Anterior cingulate cortex (tissue), 58 donors: Measurements from ENCODE around the gene COL26A1.
"Not testable (repeated sequence)": the region's sequence is repeated elsewhere in the genome, so short reads cannot be mapped to it uniquely, and the experiment has no call there.

Experiments used
- DNase-seq, 58 donors: peaks; one replicate each; lab custom pipeline; 2025; lab: John Stamatoyannopoulos, UW

COL26A1 gene

DNA sequence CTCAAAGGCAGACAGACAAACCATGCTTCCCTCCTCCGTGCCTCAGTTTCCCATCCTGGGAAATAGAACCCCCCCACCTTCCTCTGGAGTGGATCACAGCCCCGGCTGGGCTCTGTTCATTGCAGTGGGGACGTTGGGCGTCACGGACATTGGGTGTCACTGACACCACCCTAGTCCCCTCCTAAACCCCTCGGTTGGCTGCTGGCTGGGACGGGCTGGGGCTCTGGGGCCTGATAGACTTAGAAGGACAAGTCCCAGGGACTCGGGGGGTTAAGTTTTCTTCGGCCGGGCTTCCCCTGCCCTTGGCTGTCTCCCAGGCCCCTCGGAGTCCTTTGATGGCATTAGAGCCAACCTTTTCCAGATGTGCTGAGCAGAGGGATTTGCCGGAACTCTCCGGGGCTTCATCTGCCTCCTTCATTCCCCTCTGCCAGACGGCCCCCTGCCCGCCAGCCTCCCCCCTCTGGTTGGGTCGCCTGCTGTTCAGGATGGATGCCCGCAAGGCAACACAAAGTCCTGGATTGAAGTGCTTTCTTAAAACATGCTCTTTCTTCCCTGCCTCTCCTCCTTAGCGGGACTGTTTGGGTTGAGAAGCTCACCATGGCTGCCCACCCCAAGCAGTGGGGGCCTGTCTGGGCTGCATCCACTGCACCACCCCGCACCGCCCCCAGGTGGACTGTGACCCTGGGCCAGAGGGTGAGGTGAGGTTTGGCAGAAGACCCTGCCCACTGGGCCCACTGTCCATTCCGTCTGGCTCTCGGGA, 73.0 kb downstream of the COL26A1 start:
- DNase-seq, result no peak

DNA sequence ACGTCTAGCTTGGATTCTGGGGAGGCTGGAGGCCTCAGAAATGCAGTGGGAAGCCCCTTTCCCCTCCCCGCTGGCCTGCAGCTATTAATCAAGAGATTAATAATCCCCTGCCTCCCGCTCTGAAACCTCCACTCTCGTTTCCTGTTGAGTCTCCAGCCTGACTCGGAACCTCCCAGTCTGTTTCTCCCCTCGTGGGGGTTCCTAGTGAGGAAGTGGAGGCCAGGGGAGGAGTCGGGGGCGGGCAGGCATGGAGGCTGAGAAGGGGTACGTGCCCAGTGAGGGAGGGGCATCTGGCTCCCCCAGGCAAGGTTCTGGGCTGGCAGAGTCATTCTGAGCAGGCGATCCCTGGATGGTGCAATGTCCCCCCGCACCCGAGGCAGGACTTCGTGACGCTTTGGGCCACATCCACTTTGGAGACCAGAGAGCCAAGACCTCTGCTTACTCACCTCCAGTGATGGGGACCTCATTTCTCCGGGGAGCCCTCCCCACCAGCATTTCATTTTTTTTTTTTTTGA, 73.6 kb downstream of the COL26A1 start:
- DNase-seq, result no peak

DNA sequence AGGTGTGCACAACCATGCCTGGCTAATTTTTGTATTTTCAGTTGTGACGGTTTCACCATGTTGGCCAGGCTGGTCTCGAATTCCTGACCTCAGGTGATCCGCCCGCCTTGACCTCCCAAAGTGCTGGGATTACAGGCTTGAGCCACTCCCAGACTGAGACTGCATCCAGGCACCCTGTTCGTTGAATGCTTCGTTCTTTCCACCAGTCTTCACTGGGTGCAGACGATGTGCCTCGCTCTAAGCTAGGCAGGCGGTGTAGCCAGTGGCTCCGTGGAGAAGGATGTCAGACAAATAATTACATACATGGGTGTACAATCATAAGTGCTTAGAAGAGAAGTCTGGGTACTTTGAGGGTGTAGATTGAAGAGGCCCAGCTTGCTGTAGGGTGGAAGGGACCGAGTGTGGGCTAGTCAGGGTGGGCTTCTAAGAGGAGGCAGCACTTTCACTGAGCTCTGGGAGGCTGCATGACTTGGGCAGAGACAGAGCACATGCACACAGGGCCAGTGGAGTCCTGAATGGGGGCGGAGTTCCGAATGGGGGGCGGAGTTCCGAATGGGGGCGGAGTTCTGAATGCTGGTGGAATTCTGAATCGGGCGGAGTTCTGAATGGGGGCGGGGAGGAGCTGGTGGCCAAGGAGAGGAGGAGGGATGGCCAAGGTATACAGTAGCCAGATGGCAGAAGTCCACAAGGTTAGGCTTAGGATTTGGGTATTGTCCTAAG, 74.3 kb downstream of the COL26A1 start:
- DNase-seq, result no peak

DNA sequence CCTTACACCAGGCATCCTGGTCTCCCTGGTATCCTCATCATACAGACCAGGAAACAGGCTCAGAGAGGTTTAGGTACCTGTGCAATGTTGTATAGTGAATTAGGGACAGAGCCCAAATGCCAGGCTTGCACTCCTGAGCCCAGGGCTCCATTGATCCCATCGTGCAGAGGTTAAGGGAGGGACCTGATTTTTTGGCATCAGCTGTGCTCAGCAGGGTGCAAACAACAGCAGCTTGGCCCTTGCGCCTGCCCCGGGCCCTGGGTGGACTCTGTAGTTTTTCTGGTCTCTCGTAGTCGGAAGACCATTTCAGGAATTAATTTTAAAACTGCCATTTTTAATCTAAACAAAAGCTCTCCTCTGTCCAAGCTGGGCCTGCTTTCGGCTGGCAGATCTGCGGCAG, 79.2 kb downstream of the COL26A1 start:
- no peak for DNase-seq

DNA sequence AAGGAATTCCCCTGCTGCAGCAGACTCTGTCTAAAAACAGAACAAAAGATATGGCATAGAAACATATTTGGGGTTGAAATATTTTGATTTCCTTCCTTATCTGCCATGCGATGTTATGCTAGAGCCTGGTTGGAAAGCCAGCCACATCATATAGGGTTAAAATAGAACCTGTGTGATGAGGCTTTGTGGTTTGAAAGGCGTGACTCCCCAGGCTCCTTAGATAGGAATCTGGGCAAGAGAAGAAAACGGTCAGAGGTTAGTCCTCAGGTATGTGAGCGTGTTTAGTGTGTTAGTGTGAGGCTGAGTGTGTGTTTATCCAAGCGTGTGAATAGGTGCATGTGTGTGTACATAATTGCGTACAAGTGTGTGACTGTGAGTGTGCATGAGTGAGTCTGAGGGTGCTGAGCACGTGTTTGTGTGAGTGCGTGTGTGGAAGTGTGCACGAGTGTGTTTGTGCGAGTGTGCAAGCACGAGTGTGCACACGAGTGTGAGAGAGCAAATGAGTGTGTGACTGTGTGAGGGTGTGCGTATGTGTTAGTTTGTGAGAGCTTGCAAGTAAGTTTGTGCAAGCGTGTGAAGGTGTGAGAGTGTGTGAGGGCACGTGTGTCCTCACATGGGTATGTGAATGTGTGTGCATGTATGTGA, 79.9 kb downstream of the COL26A1 start:
- no peak for DNase-seq

DNA sequence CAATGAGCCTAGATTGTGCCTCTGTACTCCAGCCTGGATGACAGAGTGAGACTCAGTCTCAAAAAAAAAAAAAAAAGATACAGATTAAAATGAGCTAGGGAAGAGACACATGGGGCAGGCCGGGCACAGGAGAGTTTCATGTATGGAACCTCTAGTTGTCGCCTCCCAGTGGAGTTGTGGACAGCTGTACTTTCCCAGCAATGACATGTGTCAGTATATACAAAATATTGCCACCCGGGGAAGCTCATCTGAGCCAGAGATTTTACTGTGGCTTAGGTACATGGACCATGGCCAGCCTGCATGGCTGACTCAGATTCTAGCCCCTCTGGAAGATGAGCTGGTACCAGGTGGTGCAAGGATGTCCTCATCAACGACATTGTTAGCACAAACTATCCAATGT, 87.4 kb downstream of the COL26A1 start:
- DNase-seq, result no peak

DNA sequence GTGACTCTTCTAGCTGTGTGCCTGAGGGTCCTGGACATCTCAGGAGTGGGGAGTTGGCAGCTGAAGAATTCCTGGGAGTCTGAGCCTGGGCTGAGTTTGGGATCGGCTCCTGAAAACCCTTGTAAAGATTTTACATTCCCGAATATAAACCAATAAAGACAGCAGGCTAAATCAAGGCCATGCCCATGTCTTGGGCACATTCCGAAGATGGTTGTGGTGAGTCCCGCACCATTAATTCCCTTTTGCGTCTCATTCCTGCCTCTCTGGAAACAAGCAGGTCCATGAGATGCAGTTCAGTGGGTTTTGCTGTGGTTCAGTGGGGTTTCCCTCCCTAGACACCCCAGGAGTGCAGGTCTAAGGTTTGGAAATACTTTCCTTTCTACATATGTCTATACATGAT, 90.9 kb downstream of the COL26A1 start:
- no peak for DNase-seq

DNA sequence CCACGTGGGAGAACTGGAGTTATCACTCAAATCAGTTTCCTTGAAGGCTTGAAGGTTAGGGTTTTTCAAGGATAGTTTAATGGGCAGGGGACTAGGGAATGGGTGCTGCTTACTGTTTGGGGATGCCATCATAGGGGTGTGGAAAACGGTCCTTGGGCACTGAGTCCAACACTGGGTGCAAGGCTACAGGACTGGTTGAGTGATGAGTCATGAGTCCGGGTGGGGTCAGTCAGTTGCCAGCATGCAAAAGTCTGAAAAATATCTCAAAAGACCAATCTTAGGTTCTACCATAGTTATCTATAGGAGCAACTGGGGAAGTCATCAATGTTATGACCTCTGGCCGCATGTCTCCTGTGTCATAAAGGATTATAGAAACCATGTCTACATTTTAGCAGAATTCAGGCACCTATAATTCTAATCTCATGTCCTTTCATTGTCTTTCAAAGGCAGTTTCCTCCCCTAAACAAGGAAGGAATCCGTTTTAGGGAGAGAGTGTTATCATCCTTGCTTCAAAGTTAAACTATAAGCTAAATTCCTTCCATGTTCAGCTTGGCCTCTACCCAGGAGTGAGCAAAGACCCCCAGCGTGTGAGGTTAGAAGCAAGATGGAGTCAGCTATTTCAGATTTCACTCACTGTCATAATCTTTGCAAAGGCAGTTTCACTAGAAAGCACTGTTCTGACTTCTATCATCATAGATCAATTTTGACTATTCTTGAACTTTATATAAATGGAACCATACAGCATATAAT, 94.5 kb downstream of the COL26A1 start:
- DNase-seq, result no peak

DNA sequence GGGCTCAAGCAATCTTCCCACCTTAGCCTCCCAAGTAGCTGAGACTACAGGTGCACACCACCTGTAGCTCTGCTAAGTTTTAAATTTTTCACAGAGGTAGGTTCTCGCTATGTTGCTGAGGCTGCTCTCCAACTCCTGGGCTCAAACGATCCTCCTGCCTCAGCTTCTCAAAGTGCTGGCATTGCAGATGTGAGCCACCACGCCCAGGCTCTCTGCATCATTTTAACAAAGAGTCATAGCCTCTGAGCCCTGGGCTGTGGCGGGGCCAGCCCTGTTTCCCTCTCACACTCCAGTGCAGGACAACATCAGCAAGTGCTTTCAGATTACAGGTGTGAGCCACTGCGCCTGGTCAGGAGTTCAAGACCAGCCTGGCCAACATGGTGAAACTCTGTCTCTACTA, 102.5 kb downstream of the COL26A1 start:
- DNase-seq, result no peak

DNA sequence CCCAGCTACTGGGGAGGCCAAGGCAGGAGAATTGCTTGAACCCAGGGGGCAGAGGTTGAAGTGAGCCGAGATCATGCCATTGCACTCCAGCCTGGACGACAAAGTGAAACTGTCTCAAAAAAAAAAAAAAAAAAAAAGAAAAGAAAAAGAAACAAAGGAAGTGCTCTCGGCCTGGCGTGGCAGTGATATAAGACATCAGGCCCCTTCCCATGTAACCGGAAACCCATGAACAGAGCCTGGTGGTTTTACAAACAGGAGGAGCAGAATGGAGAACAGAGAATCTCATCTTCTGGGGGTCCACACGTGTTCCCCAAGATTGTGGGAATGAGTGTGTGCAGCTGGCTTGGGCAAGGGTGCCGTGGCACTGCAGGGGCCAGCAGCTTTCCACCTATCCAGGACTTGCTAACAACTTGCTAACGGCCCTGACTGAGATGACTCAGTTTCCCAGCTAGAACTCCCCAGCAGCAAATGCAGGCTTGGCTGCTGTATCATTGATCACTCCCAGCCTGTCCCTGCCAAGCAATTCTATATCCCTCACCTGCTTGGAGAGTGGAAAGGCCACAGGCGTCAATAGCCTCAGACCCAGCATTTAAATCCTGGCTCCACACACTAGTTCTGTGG, 103.0 kb downstream of the COL26A1 start:
- DNase-seq, result no peak

DNA sequence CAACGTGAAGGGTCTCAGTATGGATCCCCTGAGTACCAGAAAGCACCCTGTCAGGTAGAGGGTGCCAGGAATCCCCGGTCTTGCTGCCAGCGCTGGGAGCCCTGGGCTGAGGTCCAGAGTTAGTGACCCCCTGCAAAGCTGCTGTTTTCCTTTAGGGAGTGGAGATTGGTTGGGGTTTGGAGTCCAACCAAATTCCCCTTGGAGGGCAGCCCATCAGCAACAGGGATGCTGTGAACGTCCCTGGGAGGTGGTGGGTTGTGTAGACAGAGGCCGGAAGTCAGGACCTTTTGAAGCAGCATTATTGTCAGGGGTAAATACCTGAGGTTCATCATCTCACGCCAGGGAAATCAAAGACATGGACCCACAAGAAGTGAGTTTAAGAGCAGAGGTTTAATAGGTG, 104.2 kb downstream of the COL26A1 start:
- DNase-seq, result no peak

DNA sequence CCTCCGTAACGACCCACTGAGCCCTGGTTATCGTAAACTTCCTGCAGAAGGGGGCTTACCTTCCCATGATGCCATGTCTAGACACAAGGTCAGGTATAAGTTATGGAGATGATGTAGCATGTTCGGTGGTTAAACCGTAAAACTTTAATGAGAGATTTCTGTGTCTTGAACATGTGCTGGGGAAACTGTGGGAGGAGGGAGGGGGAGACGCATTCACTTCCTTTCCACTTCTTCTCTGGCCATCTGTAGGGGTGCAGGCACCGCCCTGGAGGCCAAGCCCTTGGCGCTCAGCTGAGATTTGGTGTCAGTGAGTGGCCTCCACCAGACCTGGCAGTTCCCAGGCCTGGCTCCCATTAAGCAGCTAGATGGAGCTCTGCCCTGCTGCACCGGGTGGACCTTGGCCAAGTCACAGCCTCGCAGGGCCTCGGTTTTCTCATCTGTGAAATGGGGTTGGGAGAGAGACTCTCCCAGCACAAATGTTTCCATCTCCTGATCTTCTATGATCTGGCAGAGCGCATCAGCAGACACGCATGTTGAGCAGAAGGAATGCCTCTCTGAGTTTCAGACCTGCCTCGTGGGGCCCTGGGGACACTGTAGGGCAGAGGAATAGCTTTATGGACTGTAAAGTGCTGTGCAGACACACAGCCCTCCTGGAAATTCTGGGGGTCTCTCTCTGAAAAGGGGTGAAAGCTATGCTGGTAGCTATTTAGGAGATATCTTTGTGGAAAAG, 106.0 kb downstream of the COL26A1 start:
- DNase-seq, result no peak

DNA sequence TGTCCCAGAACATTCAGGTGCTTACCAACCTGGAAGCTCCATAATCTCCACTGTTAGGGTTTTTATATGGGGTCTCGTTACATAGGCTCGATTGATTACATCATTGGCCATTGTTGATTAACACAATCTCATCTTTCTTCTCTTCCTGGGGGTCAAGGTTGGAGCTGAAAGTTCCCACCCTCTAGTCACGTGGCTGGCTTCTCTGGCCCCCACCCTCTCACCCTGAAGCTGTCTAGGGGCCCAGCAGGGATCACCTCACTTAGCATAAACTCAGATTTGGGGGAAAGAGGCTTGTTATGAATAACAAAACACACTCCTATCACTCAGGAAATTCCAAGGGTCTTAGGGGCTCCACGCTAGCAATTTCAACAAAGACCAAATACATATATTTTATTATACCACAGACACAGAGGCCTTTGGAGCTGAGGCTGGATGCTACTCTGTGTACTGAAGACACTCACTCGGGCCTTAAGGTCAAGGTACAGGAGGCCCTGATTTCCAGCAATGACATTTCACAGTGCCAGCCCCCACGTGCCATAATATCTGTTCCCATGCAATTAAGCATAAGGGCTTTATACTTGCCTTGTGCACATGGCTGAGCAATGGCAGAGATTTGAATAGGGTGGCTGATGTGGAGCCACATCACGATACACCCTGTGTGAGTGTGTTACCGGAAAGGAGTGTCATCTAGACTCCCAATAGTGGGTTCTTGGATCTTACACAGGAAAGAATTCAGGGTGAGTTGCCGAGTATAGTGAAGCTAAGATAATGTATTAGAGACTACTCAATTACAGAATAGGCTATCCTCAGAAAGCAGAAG, 108.2 kb downstream of the COL26A1 start:
- no peak for DNase-seq

DNA sequence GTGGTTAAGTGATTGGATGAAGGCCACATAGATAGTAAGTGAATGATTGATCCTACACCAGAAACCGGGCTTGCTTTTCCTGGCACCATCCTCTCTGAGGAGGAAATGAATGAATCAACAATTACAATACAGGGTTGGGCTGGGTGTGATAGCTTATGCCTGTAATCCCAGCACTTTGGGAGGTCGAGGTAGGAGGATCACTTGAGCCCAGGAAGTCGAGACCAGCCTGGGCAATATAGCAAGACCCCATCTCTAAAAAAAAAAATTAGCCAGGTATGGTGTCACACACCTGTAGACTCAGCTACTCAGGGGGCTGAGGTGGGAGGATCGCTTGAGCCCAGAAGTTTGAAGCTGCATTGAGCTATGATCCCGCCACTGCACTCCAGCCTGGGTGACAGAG, 111.5 kb downstream of the COL26A1 start:
- no peak for DNase-seq

DNA sequence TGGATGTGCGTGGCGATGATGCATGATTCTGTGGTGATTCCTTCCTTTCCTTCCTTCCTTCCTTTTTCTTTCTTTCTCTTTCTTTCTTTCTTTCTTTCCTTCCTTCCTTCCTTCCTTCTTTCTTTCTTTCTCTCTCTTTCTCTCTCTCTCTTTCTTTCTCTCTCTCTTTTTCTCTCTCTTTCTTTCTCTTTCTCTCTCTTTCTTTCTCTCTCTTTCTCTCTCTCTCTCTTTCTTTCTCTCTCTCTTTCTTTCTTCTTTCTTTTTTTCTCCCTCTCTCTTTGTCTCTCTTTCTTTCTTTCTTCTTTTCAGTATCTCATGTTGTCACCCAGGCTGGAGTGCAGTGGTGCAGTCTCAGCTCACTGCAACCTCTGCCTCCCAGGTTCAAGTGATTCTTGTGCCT, 113.0 kb downstream of the COL26A1 start:
- not testable (repeated sequence) for DNase-seq

DNA sequence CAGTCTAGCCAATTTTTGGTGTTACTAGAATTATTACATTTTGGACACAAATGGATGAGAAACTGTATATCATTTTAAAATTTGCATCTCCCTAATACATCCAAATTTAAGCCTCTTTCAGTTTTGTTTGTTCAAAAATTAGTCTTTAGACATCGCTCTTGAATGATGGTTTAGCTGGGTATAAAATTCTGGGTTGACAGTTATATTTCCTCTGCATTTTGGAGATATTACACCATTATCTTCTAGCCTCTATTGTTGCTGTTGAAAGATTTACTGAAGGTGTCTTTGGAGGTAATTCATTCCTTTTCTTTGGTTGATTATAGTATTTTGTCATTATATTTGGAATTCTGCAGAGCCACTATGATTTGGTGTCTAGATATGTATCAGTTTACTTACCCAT, 116.5 kb downstream of the COL26A1 start:
- no peak for DNase-seq

DNA sequence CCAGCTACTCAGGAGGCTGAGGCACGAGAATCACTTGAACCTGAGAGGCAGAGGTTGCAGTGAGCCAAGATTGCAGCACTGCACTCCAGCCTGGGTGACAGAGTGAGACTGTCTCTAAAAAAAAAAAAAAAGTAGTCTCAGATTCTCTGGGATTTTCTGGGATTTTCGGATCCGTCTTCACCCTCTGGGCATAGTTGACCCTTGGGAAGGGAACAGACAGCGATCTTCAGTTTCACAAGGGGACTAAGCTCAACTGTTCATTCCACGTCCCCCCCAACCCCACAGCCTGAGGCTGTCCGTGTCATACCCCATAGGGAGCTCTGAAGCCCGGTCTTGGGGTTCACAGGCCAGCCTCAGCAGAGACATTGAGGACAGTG, 123.4 kb downstream of the COL26A1 start:
- not testable (repeated sequence) for DNase-seq

DNA sequence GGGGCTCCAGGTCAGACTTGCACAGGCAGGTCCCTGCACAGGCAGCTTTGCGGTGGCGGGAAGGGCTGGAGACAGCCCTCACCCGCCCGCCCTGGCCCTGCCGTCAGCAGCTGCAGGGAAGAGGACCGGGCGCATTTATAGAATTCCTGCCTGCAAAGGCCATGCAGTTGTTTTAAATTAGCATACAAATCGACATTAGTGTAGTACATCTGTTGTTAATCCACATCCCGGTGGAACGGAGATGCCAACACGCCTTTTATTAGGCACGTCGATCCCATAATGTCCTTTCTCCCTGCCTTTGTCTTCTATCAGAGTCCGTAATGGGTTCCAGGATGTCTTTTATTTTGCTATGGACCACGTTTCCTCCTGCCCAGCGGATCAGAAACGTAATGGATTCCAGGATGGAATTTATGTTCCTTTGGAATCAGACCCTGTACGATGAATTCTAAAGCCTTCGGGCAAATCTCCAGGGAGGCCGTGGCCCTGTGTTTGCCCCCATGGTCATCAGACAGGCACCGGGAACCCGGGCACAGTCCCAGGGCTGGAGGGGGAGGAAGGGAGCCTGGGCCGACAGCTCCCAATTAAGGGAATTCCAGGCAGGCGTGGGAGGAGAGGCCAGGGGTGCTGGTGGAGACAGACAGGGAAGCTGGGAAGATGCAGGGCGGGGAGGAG, 123.9 kb downstream of the COL26A1 start:
- DNase-seq, result no peak
